Astrocyte (in vitro differentiated cells and primary cell): Measurements from ENCODE around the gene ASF1A.

Experiments used
- CTCF ChIP-seq: IDR thresholded peaks from 2 replicates; pipeline ENCODE4 v1.5.1; 2011; ENCODE audit warnings: low read depth, mild to moderate bottlenecking, inconsistent platforms, low read length, moderate library complexity; ENCODE audit not compliant: insufficient read depth
- EZH2 ChIP-seq: IDR thresholded peaks from 2 replicates; pipeline ENCODE4 v1.6.1; 2012; ENCODE audit warnings: mild to moderate bottlenecking, low read length, inconsistent platforms; ENCODE audit not compliant: insufficient read depth

GRCh38 chr6:118905084-118905483, 11.1 kb downstream of the ASF1A start:
- TF ChIP-seq EZH2 (no peak), CTCF (no peak)
